ENCODE measurements around the gene MAPKAP1.
"Not testable (repeated sequence)": the region's sequence is repeated elsewhere in the genome, so short reads cannot be mapped to it uniquely, and the experiment has no call there.

Gene MAPKAP1

GRCh38 chr9:125404733-125405132, 302.3 kb downstream of the MAPKAP1 start:
- DNase-seq: no peak

GRCh38 chr9:125400725-125401716, 306.0 kb downstream of the MAPKAP1 start:
- DNase-seq: no peak

- DNase-seq: not testable (repeated sequence)
Observed at GRCh38 chr9:125400232-125400631, 306.8 kb downstream of the MAPKAP1 start.

GRCh38 chr9:125399666-125400065, 307.3 kb downstream of the MAPKAP1 start:
- no peak for DNase-seq

- no peak for DNase-seq
Observed at GRCh38 chr9:125399165-125399564, 307.8 kb downstream of the MAPKAP1 start.

GRCh38 chr9:125398243-125398642, 308.8 kb downstream of the MAPKAP1 start:
- DNase-seq: no peak

- no peak for DNase-seq
Observed at GRCh38 chr9:125397736-125398135, 309.3 kb downstream of the MAPKAP1 start.

GRCh38 chr9:125396799-125397198, 310.2 kb downstream of the MAPKAP1 start:
- no peak for DNase-seq

GRCh38 chr9:125393426-125393825, 313.6 kb downstream of the MAPKAP1 start:
- no peak for DNase-seq

GRCh38 chr9:125391704-125392103, 315.3 kb downstream of the MAPKAP1 start:
- no peak for DNase-seq

- DNase-seq: no peak
Observed at GRCh38 chr9:125388978-125389377, 318.0 kb downstream of the MAPKAP1 start.

- DNase-seq: no peak
Observed at GRCh38 chr9:125387861-125388524, 319.0 kb downstream of the MAPKAP1 start.
